ENCODE data around the gene ZCCHC7.

Gene ZCCHC7

GRCh38 chr9:37127018-37127417 lies 6.6 kb downstream of the ZCCHC7 start:
- Histone ChIP-seq H3K4me2 (no peak overlapping the region), H4K20me1 (ENCODE audit: insufficient read depth) (peaks cover 6% of the 10 kb centered on the region; the same call in 1 of the 2 replicates), H3K79me2 (ENCODE audit: insufficient read depth, low read depth) (peaks cover 37% of the 10 kb centered on the region), H3K27me3 (ENCODE audit: insufficient read depth, low read depth) (no peaks in the 10 kb centered on the region), H3K9ac (no peak overlapping the region), H2AFZ (ENCODE audit: low read depth) (no peak overlapping the region), H3K4me3 (IDR thresholded peaks at IDR 0.05; ENCODE audit: insufficient read depth, low read depth, low read length) (no peak overlapping the region), H3K36me3 (ENCODE audit: insufficient read depth) (peaks cover 5% of the 10 kb centered on the region; the same call in 1 of the 2 replicates), H3K4me1 (ENCODE audit: low read depth, poor library complexity, severe bottlenecking) (peaks cover 12% of the 10 kb centered on the region), H3K27ac (no peak overlapping the region)
- TF ChIP-seq CTCF (conservative IDR thresholded peaks at IDR 0.05; ENCODE audit: low read depth, low read length): no peak

GRCh38 chr9:37128051-37128450 lies 7.7 kb downstream of the ZCCHC7 start:
- peaks cover 26% of the 10 kb centered on the region; the same call in 1 of the 2 replicates for H3K79me2 ChIP-seq (ENCODE audit: insufficient read depth, low read depth)

GRCh38 chr9:37134166-37134565 lies 13.8 kb downstream of the ZCCHC7 start:
- H3K9ac ChIP-seq: no peak overlapping the region
- no peaks in the 10 kb centered on the region; the same call in 1 of the 2 replicates for H3K79me2 ChIP-seq (ENCODE audit: insufficient read depth, low read depth)
- H2AFZ ChIP-seq (ENCODE audit: low read depth): no peak overlapping the region
- no peaks in the 10 kb centered on the region for H3K36me3 ChIP-seq (ENCODE audit: insufficient read depth)
- no peaks in the 10 kb centered on the region for H4K20me1 ChIP-seq (ENCODE audit: insufficient read depth)
- no peak for TF ChIP-seq CTCF (conservative IDR thresholded peaks at IDR 0.05; ENCODE audit: low read depth, low read length)
- no peak overlapping the region for H3K4me2 ChIP-seq
- no peaks in the 10 kb centered on the region for H3K4me1 ChIP-seq (ENCODE audit: low read depth, poor library complexity, severe bottlenecking)
- no peak overlapping the region for H3K27ac ChIP-seq
- H3K27me3 ChIP-seq (ENCODE audit: insufficient read depth, low read depth): no peaks in the 10 kb centered on the region
- H3K4me3 ChIP-seq (IDR thresholded peaks at IDR 0.05; ENCODE audit: insufficient read depth, low read depth, low read length): no peak overlapping the region

More at GRCh38 chr9:37128051-37128450, 7.7 kb downstream of the ZCCHC7 start:
- peaks cover 5% of the 10 kb centered on the region; the same call in 1 of the 2 replicates for H3K36me3 ChIP-seq (ENCODE audit: insufficient read depth)
- H3K4me1 ChIP-seq (ENCODE audit: low read depth, poor library complexity, severe bottlenecking): peaks cover 2% of the 10 kb centered on the region
- no peak overlapping the region for H2AFZ ChIP-seq (ENCODE audit: low read depth)
- H3K9ac ChIP-seq: no peak overlapping the region
- TF ChIP-seq CTCF (conservative IDR thresholded peaks at IDR 0.05; ENCODE audit: low read depth, low read length): no peak
- no peak overlapping the region for H3K4me3 ChIP-seq (IDR thresholded peaks at IDR 0.05; ENCODE audit: insufficient read depth, low read depth, low read length)
- no peaks in the 10 kb centered on the region for H3K27me3 ChIP-seq (ENCODE audit: insufficient read depth, low read depth)
- no peak overlapping the region for H3K4me2 ChIP-seq
- no peak overlapping the region for H3K27ac ChIP-seq
- H4K20me1 ChIP-seq (ENCODE audit: insufficient read depth): peaks cover 6% of the 10 kb centered on the region; the same call in 1 of the 2 replicates

- H3K79me2 ChIP-seq (ENCODE audit: insufficient read depth, low read depth): no peaks in the 10 kb centered on the region; the same call in 1 of the 2 replicates
- H3K36me3 ChIP-seq (ENCODE audit: insufficient read depth): no peaks in the 10 kb centered on the region
- H4K20me1 ChIP-seq (ENCODE audit: insufficient read depth): no peaks in the 10 kb centered on the region
- no peak for TF ChIP-seq CTCF (conservative IDR thresholded peaks at IDR 0.05; ENCODE audit: low read depth, low read length)
- H2AFZ ChIP-seq (ENCODE audit: low read depth): no peak overlapping the region
- H3K4me2 ChIP-seq: no peak overlapping the region
- peaks cover 6% of the 10 kb centered on the region for H3K4me1 ChIP-seq (ENCODE audit: low read depth, poor library complexity, severe bottlenecking)
- H3K4me3 ChIP-seq (IDR thresholded peaks at IDR 0.05; ENCODE audit: insufficient read depth, low read depth, low read length): no peak overlapping the region
- no peaks in the 10 kb centered on the region for H3K27me3 ChIP-seq (ENCODE audit: insufficient read depth, low read depth)
- H3K9ac ChIP-seq: no peak overlapping the region
- no peak overlapping the region for H3K27ac ChIP-seq
Observed at GRCh38 chr9:37141015-37141414, 20.6 kb downstream of the ZCCHC7 start.
